Liver (tissue), 3 donors: Measurements from ENCODE around the gene CKM.

Experiments
- FOXA2 ChIP-seq: IDR thresholded peaks from 2 replicates; pipeline ENCODE4 v1.6.1; 2016; ENCODE audit warnings: antibody characterized with exemption
- NR2F2 ChIP-seq: IDR thresholded peaks from 2 replicates; pipeline ENCODE4 v1.6.1; 2016; ENCODE audit warnings: antibody characterized with exemption
- TF ChIP-seq, protein P1 (sequence below): fragments of 150-350 bp; IDR thresholded peaks from 2 replicates; pipeline ENCODE4 v1.5.1; 2017; ENCODE audit warnings: improper control_type of control experiment, low read depth, low read length; ENCODE audit not compliant: missing input control
- donor health status: healthy.
- donor health status: healthy.

DNA sequence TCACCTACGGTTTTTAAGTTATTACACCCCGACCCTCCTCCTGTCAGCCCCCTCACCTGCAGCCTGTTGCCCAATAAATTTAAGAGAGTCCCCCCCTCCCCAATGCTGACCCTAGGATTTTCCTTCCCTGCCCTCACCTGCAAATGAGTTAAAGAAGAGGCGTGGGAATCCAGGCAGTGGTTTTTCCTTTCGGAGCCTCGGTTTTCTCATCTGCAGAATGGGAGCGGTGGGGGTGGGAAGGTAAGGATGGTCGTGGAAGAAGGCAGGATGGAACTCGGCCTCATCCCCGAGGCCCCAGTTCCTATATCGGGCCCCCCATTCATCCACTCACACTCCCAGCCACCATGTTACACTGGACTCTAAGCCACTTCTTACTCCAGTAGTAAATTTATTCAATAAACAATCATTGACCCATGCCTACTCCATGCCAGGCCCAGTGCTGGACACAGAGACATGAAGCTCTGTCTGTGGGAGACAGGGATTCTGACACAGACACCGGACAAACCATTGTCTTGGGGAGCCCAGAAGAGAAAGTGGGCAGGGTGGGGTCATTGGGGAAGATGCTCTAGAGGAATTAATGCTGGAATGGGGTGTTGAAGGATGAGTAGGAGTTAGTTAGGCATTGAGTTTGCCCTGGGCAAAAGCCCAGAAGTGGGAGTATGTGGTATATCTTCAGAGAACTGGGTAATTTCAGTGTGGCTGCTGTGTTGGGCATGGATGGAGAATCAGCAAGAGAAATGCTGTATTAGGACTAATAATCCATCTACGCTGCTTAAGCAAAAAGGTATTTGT lies 19.2 kb downstream of the CKM start:
- TF ChIP-seq, protein P1, sequence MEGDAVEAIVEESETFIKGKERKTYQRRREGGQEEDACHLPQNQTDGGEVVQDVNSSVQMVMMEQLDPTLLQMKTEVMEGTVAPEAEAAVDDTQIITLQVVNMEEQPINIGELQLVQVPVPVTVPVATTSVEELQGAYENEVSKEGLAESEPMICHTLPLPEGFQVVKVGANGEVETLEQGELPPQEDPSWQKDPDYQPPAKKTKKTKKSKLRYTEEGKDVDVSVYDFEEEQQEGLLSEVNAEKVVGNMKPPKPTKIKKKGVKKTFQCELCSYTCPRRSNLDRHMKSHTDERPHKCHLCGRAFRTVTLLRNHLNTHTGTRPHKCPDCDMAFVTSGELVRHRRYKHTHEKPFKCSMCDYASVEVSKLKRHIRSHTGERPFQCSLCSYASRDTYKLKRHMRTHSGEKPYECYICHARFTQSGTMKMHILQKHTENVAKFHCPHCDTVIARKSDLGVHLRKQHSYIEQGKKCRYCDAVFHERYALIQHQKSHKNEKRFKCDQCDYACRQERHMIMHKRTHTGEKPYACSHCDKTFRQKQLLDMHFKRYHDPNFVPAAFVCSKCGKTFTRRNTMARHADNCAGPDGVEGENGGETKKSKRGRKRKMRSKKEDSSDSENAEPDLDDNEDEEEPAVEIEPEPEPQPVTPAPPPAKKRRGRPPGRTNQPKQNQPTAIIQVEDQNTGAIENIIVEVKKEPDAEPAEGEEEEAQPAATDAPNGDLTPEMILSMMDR, result no peak
- no peak for TF ChIP-seq NR2F2
- no peak for TF ChIP-seq FOXA2
